22Rv1 (cell line): ENCODE results near the gene GCLC.

Experiments used
- ZFX ChIP-seq: fragments of 450-650 bp; IDR thresholded peaks from 2 replicates; pipeline ENCODE4 v1.6.1; 2017; ENCODE audit warnings: antibody characterized with exemption, borderline replicate concordance
- TF ChIP-seq, protein P1 (sequence below): fragments of 450-650 bp; IDR thresholded peaks from 2 replicates; pipeline ENCODE4 v1.5.1; 2017; ENCODE audit warnings: mild to moderate bottlenecking

DNA sequence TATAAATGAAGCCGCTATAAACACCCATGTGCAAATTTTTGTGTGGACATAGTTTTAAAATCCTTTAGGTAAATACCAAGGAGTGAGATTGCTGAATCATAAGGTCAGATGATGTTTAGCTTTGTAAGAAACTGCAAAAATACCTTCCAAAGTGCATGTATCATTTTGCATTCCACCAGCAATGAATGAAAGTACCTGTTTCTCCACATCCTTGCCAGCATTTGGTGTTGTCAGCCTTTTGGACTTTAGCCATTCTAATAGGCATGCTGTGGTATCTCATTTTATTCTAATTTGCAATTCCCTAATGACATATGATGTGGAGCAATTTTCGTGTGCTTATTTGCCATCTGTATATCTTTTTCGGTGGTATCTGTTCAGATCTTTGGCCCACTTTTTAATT lies 93.7 kb downstream of the GCLC start:
- TF ChIP-seq, protein P1, sequence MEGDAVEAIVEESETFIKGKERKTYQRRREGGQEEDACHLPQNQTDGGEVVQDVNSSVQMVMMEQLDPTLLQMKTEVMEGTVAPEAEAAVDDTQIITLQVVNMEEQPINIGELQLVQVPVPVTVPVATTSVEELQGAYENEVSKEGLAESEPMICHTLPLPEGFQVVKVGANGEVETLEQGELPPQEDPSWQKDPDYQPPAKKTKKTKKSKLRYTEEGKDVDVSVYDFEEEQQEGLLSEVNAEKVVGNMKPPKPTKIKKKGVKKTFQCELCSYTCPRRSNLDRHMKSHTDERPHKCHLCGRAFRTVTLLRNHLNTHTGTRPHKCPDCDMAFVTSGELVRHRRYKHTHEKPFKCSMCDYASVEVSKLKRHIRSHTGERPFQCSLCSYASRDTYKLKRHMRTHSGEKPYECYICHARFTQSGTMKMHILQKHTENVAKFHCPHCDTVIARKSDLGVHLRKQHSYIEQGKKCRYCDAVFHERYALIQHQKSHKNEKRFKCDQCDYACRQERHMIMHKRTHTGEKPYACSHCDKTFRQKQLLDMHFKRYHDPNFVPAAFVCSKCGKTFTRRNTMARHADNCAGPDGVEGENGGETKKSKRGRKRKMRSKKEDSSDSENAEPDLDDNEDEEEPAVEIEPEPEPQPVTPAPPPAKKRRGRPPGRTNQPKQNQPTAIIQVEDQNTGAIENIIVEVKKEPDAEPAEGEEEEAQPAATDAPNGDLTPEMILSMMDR: no peak
- TF ChIP-seq ZFX: no peak
